NCI-H82 treated with DMSO at 0.1 percent for 48 hours (cell line): ENCODE data around the gene PCYT2.

ENCODE experiments used
- DNase-seq: peaks from one replicate; lab custom pipeline; 2025; ENCODE audit not compliant: unreplicated experiment; lab: John Stamatoyannopoulos, UW

Gene PCYT2

GRCh38 chr17:81914103-81914850 lies 3.1 kb upstream of the PCYT2 start:
- DNase-seq, result no peak

GRCh38 chr17:81913394-81914102 lies 2.3 kb upstream of the PCYT2 start:
- DNase-seq, result no peak

GRCh38 chr17:81912441-81913309 lies 1.5 kb upstream of the PCYT2 start:
- DNase-seq, result no peak

GRCh38 chr17:81911969-81912368 lies 770 bp upstream of the PCYT2 start:
- no peak for DNase-seq

GRCh38 chr17:81910840-81911276 lies 341 bp downstream of the PCYT2 start:
- no peak for DNase-seq

GRCh38 chr17:81909966-81910839 lies 996 bp downstream of the PCYT2 start:
- no peak for DNase-seq

GRCh38 chr17:81909231-81909630 lies 2.0 kb downstream of the PCYT2 start:
- no peak for DNase-seq

- no peak for DNase-seq
These were observed 2.4 kb downstream of the PCYT2 start for GRCh38 chr17:81908793-81909192.

- DNase-seq, result no peak
These were observed 3.7 kb downstream of the PCYT2 start for GRCh38 chr17:81907219-81908145.

- no peak for DNase-seq
These were observed 4.6 kb downstream of the PCYT2 start for GRCh38 chr17:81906476-81907218.

- no peak for DNase-seq
These were observed 5.2 kb downstream of the PCYT2 start for GRCh38 chr17:81905993-81906392.

GRCh38 chr17:81905424-81905875 lies 5.7 kb downstream of the PCYT2 start:
- no peak for DNase-seq

- no peak for DNase-seq
These were observed 6.4 kb downstream of the PCYT2 start for GRCh38 chr17:81904600-81905423.

GRCh38 chr17:81903896-81904599 lies 7.2 kb downstream of the PCYT2 start:
- no peak for DNase-seq

- no peak for DNase-seq
These were observed 7.8 kb downstream of the PCYT2 start for GRCh38 chr17:81903415-81903831.

GRCh38 chr17:81902653-81903414 lies 8.4 kb downstream of the PCYT2 start:
- DNase-seq, result no peak
